Muscle of leg (tissue), 11 donors: Measurements from ENCODE around the gene ERRFI1. TPM values are rescaled to one million over a fixed set of nuclear protein-coding genes. Genes with fewer than 3 reads are reported as not detected.
"Not testable (repeated sequence)": the region's sequence is repeated elsewhere in the genome, so short reads cannot be mapped to it uniquely, and the experiment has no call there.

Source experiments
- DNase-seq: peaks from one replicate; pipeline ENCODE4 v3.0.0; 2013
- H3K27ac ChIP-seq: one replicate; pipeline ENCODE4 v1.5.1; 2013; ENCODE audit warnings: mild to moderate bottlenecking, low read length, control low read depth
- H3K27me3 ChIP-seq: one replicate; pipeline ENCODE4 v1.6.1; 2013; ENCODE audit warnings: low read length; ENCODE audit not compliant: control insufficient read depth, insufficient read depth
- H3K36me3 ChIP-seq: one replicate; pipeline ENCODE4 v1.6.1; 2013; ENCODE audit warnings: low read length; ENCODE audit not compliant: control insufficient read depth, insufficient read depth
- H3K4me1 ChIP-seq: one replicate; pipeline ENCODE4 v1.6.1; 2013; ENCODE audit warnings: low read length; ENCODE audit not compliant: control insufficient read depth, insufficient read depth
- H3K4me3 ChIP-seq: one replicate; pipeline ENCODE4 v1.5.1; 2013; ENCODE audit warnings: low read length, control low read depth
- H3K9me3 ChIP-seq: replicated peaks from 2 replicates; pipeline ENCODE4 v1.6.1; 2013; ENCODE audit warnings: low read depth, low read length; ENCODE audit not compliant: control insufficient read depth
- WGBS: methylation state at CpG from one replicate; pipeline ENCODE4 v1.1.5; 2013; ENCODE audit warnings: missing lambda C conversion rate; ENCODE audit not compliant: insufficient coverage; 5-methylcytosine and 5-hydroxymethylcytosine counted together
- polyA plus RNA-seq, 8 donors: library from polyadenylated mRNA; unstranded; fragments of 120-200 nt; gene quantifications; one replicate each; pipeline versions ENCODE4 v1.2.1 to v1.2.3, GENCODE V29; 2013; ENCODE audit warnings: inconsistent platforms in 1 of 8, low replicate concordance in 1 of 8; ENCODE audit not compliant: insufficient read length in 8 of 8, insufficient read depth in 1 of 8
- total RNA-seq: library from RNA; stranded (reverse); fragments of 120-200 nt; gene quantifications from one replicate; pipeline ENCODE4 v1.2.4, GENCODE V29; 2013

Gene ERRFI1
- total and polyA plus RNA-seq, 9 donors, result 3.9 to 10.3 (median 6.2) TPM

- H3K4me1 ChIP-seq, result no peaks in the 10 kb centered on the region
- H3K36me3 ChIP-seq, result peaks cover 56% of the 10 kb centered on the region
- H3K27ac ChIP-seq, result no peak overlapping the region
- no peak overlapping the region for H3K4me3 ChIP-seq
- no peaks in the 10 kb centered on the region for H3K9me3 ChIP-seq
- H3K27me3 ChIP-seq, result no peaks in the 10 kb centered on the region
- DNase-seq, result no peak
- WGBS, result 90% methylated on average over 3 of the region's 6 CpGs
These were observed 55.1 kb downstream of the ERRFI1 start for GRCh38 chr1:7971024-7971423.

GRCh38 chr1:7970246-7970645 lies 55.9 kb downstream of the ERRFI1 start:
- no peak for DNase-seq
- WGBS, result 79% methylated on average over 2 of the region's 2 CpGs

GRCh38 chr1:7967651-7968050 lies 58.5 kb downstream of the ERRFI1 start:
- H3K9me3 ChIP-seq, result no peaks in the 10 kb centered on the region
- no peak for DNase-seq
- H3K4me3 ChIP-seq, result no peak overlapping the region
- WGBS, result no CpG with 5 or more reads among the region's 4 CpGs
- no peak overlapping the region for H3K27ac ChIP-seq
- H3K36me3 ChIP-seq, result peaks cover 74% of the 10 kb centered on the region
- no peaks in the 10 kb centered on the region for H3K4me1 ChIP-seq
- no peaks in the 10 kb centered on the region for H3K27me3 ChIP-seq

More at GRCh38 chr1:7970246-7970645, 55.9 kb downstream of the ERRFI1 start:
- Histone ChIP-seq H3K4me3 (no peak overlapping the region), H3K36me3 (peaks cover 64% of the 10 kb centered on the region), H3K27me3 (no peaks in the 10 kb centered on the region), H3K27ac (no peak overlapping the region), H3K9me3 (no peaks in the 10 kb centered on the region), H3K4me1 (no peaks in the 10 kb centered on the region)

- Histone ChIP-seq H3K27me3 (no peaks in the 10 kb centered on the region), H3K4me3 (no peak overlapping the region), H3K9me3 (no peaks in the 10 kb centered on the region), H3K27ac (no peak overlapping the region), H3K36me3 (peaks cover 72% of the 10 kb centered on the region), H3K4me1 (no peaks in the 10 kb centered on the region)
- DNase-seq, result peak; percentile 32
- WGBS, result 20% methylated on average over 1 of the region's 1 CpG
These were observed 58.9 kb downstream of the ERRFI1 start for GRCh38 chr1:7967196-7967595.

- WGBS, result 100% methylated on average over 1 of the region's 3 CpGs
- Histone ChIP-seq H3K4me1 (peaks cover 6% of the 10 kb centered on the region), H3K9me3 (no peaks in the 10 kb centered on the region), H3K27me3 (no peaks in the 10 kb centered on the region), H3K4me3 (no peak overlapping the region), H3K27ac (no peak overlapping the region), H3K36me3 (peaks cover 48% of the 10 kb centered on the region)
- DNase-seq, result no peak
These were observed 61.6 kb downstream of the ERRFI1 start for GRCh38 chr1:7964476-7964875.

- H3K27me3 ChIP-seq, H3K4me3 ChIP-seq, H3K4me1 ChIP-seq, H3K27ac ChIP-seq, H3K9me3 ChIP-seq, DNase-seq: not testable (repeated sequence)
- H3K36me3 ChIP-seq, result peaks cover 44% of the 10 kb centered on the region
- WGBS, result no CpG with 5 or more reads among the region's 7 CpGs
These were observed 62.3 kb downstream of the ERRFI1 start for GRCh38 chr1:7963841-7964240.

GRCh38 chr1:7963378-7963730 lies 62.8 kb downstream of the ERRFI1 start:
- H3K9me3 ChIP-seq, DNase-seq: not testable (repeated sequence)

GRCh38 chr1:7962636-7963377 lies 63.3 kb downstream of the ERRFI1 start:
- WGBS, result 95% methylated on average over 3 of the region's 11 CpGs
- no peak overlapping the region for H3K27ac ChIP-seq
- peaks cover 38% of the 10 kb centered on the region for H3K36me3 ChIP-seq
- H3K27me3 ChIP-seq, result no peaks in the 10 kb centered on the region
- peaks cover 6% of the 10 kb centered on the region for H3K4me1 ChIP-seq
- H3K4me3 ChIP-seq, result peak overlapping the region; percentile 74
- DNase-seq, result no peak
- no peaks in the 10 kb centered on the region for H3K9me3 ChIP-seq

More at GRCh38 chr1:7963378-7963730, 62.8 kb downstream of the ERRFI1 start:
- H3K4me3 ChIP-seq, H3K27me3 ChIP-seq, H3K27ac ChIP-seq, H3K4me1 ChIP-seq: not testable (repeated sequence)
- WGBS, result 96% methylated on average over 5 of the region's 12 CpGs
- peaks cover 39% of the 10 kb centered on the region for H3K36me3 ChIP-seq

- H3K4me3 ChIP-seq, result peak overlapping the region; percentile 74
- WGBS, result 0% methylated on average over 5 of the region's 10 CpGs
- no peaks in the 10 kb centered on the region for H3K27me3 ChIP-seq
- no peaks in the 10 kb centered on the region for H3K9me3 ChIP-seq
- peaks cover 34% of the 10 kb centered on the region for H3K36me3 ChIP-seq
- no peak for DNase-seq
- peaks cover 6% of the 10 kb centered on the region for H3K4me1 ChIP-seq
- H3K27ac ChIP-seq, result peak overlapping the region; percentile 85
These were observed 64.1 kb downstream of the ERRFI1 start for GRCh38 chr1:7962014-7962335.
